Mammary epithelial cell (primary cell): ENCODE measurements around the gene DPP10.

ENCODE experiments used
- CTCF ChIP-seq, 2 donors: IDR thresholded peaks in 1 of 2; conservative IDR thresholded peaks in 1 of 2; 2 replicates each; pipeline ENCODE4 v1.5.1; 2011 to 2012; ENCODE audit warnings: inconsistent platforms in 2 of 2, low read length in 2 of 2, mild to moderate bottlenecking in 2 of 2, control low read depth in 1 of 2, low read depth in 1 of 2; ENCODE audit not compliant: insufficient read depth in 1 of 2; ENCODE audit errors: extremely low read depth in 1 of 2
- EZH2 ChIP-seq: IDR thresholded peaks from 2 replicates; pipeline ENCODE4 v1.6.1; 2012; ENCODE audit warnings: low read length, inconsistent platforms, borderline replicate concordance

DNA sequence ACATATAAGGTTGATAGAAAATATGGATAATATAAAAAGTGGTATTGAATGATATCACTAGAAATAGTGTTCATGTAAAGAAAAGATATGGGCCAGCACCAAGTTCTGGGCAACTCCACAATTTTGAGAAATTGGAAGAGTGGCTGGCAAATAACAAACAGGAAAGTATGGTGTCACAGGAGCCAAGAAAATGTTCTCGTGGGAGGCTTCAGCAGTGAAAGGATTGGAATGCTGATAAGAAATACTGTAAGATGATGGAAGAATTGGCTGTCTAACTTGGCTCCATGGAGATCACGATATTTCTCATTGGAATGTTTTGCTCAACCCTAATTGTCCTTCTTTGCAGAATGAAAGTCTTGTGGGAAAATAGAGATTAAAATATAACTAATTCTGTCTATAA lies 856.8 kb downstream of the DPP10 start:
- TF ChIP-seq CTCF (conservative IDR thresholded peaks at IDR 0.05 in 1 of 2, IDR thresholded peaks at IDR 0.05 in 1 of 2; ENCODE audit: extremely low read depth in 1 of 2, insufficient read depth in 1 of 2, low read depth in 1 of 2, low read length in 2 of 2) (no peak), EZH2 (no peak)
